ENCODE results near the gene MAP2K5. TPM values are rescaled to one million over a fixed set of nuclear protein-coding genes. Genes with fewer than 3 reads are reported as not detected.

The MAP2K5 gene
- total RNA-seq, 1 experiment from 2014 or later = 13.6 TPM

GRCh38 chr15:67515557-67515956, 26.9 kb upstream of the MAP2K5 start:
- TF ChIP-seq ZNF232 (CRISPR knock-in tag; IDR thresholded peaks at IDR 0.05) (no peak), SP1 (CRISPR knock-in tag; conservative IDR thresholded peaks at IDR 0.05) (no peak), ETV6 (CRISPR knock-in tag; IDR thresholded peaks at IDR 0.05) (no peak), ZNF416 (CRISPR knock-in tag; IDR thresholded peaks at IDR 0.05) (no peak), ELF4 (CRISPR knock-in tag; IDR thresholded peaks at IDR 0.05; ENCODE audit: low read depth) (no peak), CBFB (CRISPR knock-in tag; IDR thresholded peaks at IDR 0.05; ENCODE audit: low read depth) (no peak), OVOL2 (CRISPR knock-in tag; IDR thresholded peaks at IDR 0.05; ENCODE audit: borderline replicate concordance) (no peak), KAT7 (CRISPR knock-in tag; IDR thresholded peaks at IDR 0.05; ENCODE audit: borderline replicate concordance) (no peak)
- H3K36me3 Mint-ChIP-seq = no peaks in the 10 kb centered on the region
- H3K4me3 Mint-ChIP-seq = no peak overlapping the region
- no peaks in the 10 kb centered on the region for H3K9me3 Mint-ChIP-seq
- H3K27ac Mint-ChIP-seq = no peak overlapping the region
- DNase-seq (ENCODE audit: low spot score) (no peak), ATAC-seq (no peak)
- 0 out of 2 replicates have a peak, but pooled peaks cover under 1% of the 10 kb centered on the region for H3K4me1 Mint-ChIP-seq
- CTCF ChIA-PET = no interaction called here
- H3K27me3 Mint-ChIP-seq (ENCODE audit: low read depth) = peaks cover 5% of the 10 kb centered on the region; the same call in 1 of the 2 replicates
- POLR2A ChIA-PET = no interaction called here

- H3K27ac Mint-ChIP-seq = no peak overlapping the region
- POLR2A ChIA-PET = no interaction called here
- H3K9me3 Mint-ChIP-seq = no peaks in the 10 kb centered on the region
- H3K27me3 Mint-ChIP-seq (ENCODE audit: low read depth) = peaks cover 16% of the 10 kb centered on the region
- no peak for TF ChIP-seq ZSCAN18 (CRISPR knock-in tag; IDR thresholded peaks at IDR 0.05)
- TF ChIP-seq CBFB (CRISPR knock-in tag; IDR thresholded peaks at IDR 0.05; ENCODE audit: low read depth) = no peak
- no peak for TF ChIP-seq ZNF423 (CRISPR knock-in tag; IDR thresholded peaks at IDR 0.05)
- TF ChIP-seq CREB1 (CRISPR knock-in tag; IDR thresholded peaks at IDR 0.05) = no peak
- TF ChIP-seq TEAD4 (CRISPR knock-in tag; IDR thresholded peaks at IDR 0.05) = no peak
- no peak for TF ChIP-seq CREM (CRISPR knock-in tag; IDR thresholded peaks at IDR 0.05)
- TF ChIP-seq ZBTB43 (CRISPR knock-in tag; IDR thresholded peaks at IDR 0.05) = no peak
- TF ChIP-seq ARID4B (CRISPR knock-in tag; IDR thresholded peaks at IDR 0.05; ENCODE audit: borderline replicate concordance) = no peak
- TF ChIP-seq USF1 (CRISPR knock-in tag; IDR thresholded peaks at IDR 0.05) = no peak
- no peak for TF ChIP-seq ELF4 (CRISPR knock-in tag; IDR thresholded peaks at IDR 0.05; ENCODE audit: low read depth)
- no peak for TF ChIP-seq NFE2L1 (CRISPR knock-in tag; IDR thresholded peaks at IDR 0.05)
- no peak for TF ChIP-seq E2F4 (CRISPR knock-in tag; IDR thresholded peaks at IDR 0.05; ENCODE audit: borderline replicate concordance, low read depth)
- no peak for TF ChIP-seq JAZF1 (CRISPR knock-in tag; IDR thresholded peaks at IDR 0.05)
- no peak for TF ChIP-seq EMX1 (CRISPR knock-in tag; IDR thresholded peaks at IDR 0.05)
- H3K4me3 Mint-ChIP-seq = peak overlapping the region; percentile 70
- CTCF ChIA-PET = interaction anchor here (1.7 kb wide), 1 partner anchor 312 kb away, joined by 6 read pairs; no protein-coding TSS in a partner anchor
- DNase-seq (ENCODE audit: low spot score) (no peak), ATAC-seq (peak; percentile 40)
- no peaks in the 10 kb centered on the region for H3K36me3 Mint-ChIP-seq
- H3K4me1 Mint-ChIP-seq = peaks cover 27% of the 10 kb centered on the region
These were observed 22.0 kb upstream of the MAP2K5 start for GRCh38 chr15:67520321-67521028.

Data from WTC11 (cell line).